Parathyroid adenoma (tissue), 2 donors: Measurements from ENCODE around the gene ANKRD27.

ENCODE experiments used
- H2AFZ ChIP-seq: fragments of 300-600 bp; sonication (generic); one replicate; pipeline ENCODE4 v1.7.0; 2017; ENCODE audit warnings: antibody characterized with exemption, mild to moderate bottlenecking
- H3K27ac ChIP-seq: fragments of 300-600 bp; sonication (generic); one replicate; pipeline ENCODE4 v1.7.0; 2017
- H3K27me3 ChIP-seq: fragments of 300-600 bp; sonication (generic); one replicate; pipeline ENCODE4 v1.7.0; 2017; ENCODE audit warnings: low read length; ENCODE audit not compliant: control insufficient read depth, insufficient read depth
- H3K36me3 ChIP-seq: fragments of 300-600 bp; sonication (generic); one replicate; pipeline ENCODE4 v1.7.0; 2017; ENCODE audit warnings: low read length; ENCODE audit not compliant: control insufficient read depth, insufficient read depth
- H3K4me1 ChIP-seq: fragments of 300-600 bp; sonication (generic); one replicate; pipeline ENCODE4 v1.7.0; 2017; ENCODE audit warnings: control low read depth
- H3K4me2 ChIP-seq: fragments of 300-600 bp; sonication (generic); one replicate; pipeline ENCODE4 v1.7.0; 2017; ENCODE audit warnings: low read length
- H3K4me3 ChIP-seq: fragments of 300-600 bp; sonication (generic); one replicate; pipeline ENCODE4 v1.7.0; 2017; ENCODE audit warnings: low read depth, low read length
- H3K79me2 ChIP-seq: fragments of 300-600 bp; sonication (generic); one replicate; pipeline ENCODE4 v1.7.0; 2017; ENCODE audit warnings: control low read depth
- H3K9ac ChIP-seq: fragments of 300-600 bp; sonication (generic); one replicate; pipeline ENCODE4 v1.7.0; 2017; ENCODE audit warnings: mild to moderate bottlenecking
- H3K9me3 ChIP-seq: fragments of 300-600 bp; sonication (generic); one replicate; pipeline ENCODE4 v1.7.0; 2017; ENCODE audit warnings: low read length; ENCODE audit not compliant: control insufficient read depth
- CTCF ChIP-seq: fragments of 300-600 bp; sonication (generic); IDR thresholded peaks from one replicate; pipeline ENCODE4 v1.7.0; 2017; ENCODE audit warnings: antibody characterized with exemption, mild to moderate bottlenecking
- donor health status: primary hyperparathyroidism.

Gene ANKRD27

GRCh38 chr19:32550666-32551065 is 124.3 kb downstream of the ANKRD27 start:
- Histone ChIP-seq H3K27ac (no peak overlapping the region), H3K79me2 (no peaks in the 10 kb centered on the region), H3K9ac (no peak overlapping the region), H3K36me3 (no peaks in the 10 kb centered on the region), H2AFZ (no peak overlapping the region), H3K4me2 (no peak overlapping the region), H3K4me3 (no peak overlapping the region), H3K4me1 (no peaks in the 10 kb centered on the region), H3K9me3 (no peaks in the 10 kb centered on the region), H3K27me3 (no peaks in the 10 kb centered on the region)
- TF ChIP-seq CTCF: no peak
